ELF-1 (cell line): ENCODE measurements around the gene NSDHL.

ENCODE experiments used
- DNase-seq: peaks from one replicate; pipeline ENCODE4 v3.0.0-alpha.2; 2016; ENCODE audit warnings: low read depth, low spot score

NSDHL gene

GRCh38 chrX:152913346-152913745 is 82.5 kb downstream of the NSDHL start:
- DNase-seq, result no peak

- DNase-seq, result no peak
These were observed 83.0 kb downstream of the NSDHL start for GRCh38 chrX:152913910-152914309.

- DNase-seq, result peak; percentile 88
These were observed 84.8 kb downstream of the NSDHL start for GRCh38 chrX:152915541-152916241.

GRCh38 chrX:152917656-152918579 is 87.1 kb downstream of the NSDHL start:
- DNase-seq, result no peak

- no peak for DNase-seq
These were observed 87.8 kb downstream of the NSDHL start for GRCh38 chrX:152918707-152919106.
